GM21717 (cell line): ENCODE measurements around the gene PRXL2B.
"Not testable (repeated sequence)": the region's sequence is repeated elsewhere in the genome, so short reads cannot be mapped to it uniquely, and the experiment has no call there.

Source experiments
- ATAC-seq: cut with Tn5 transposase; IDR thresholded peaks from one replicate; pipeline ENCODE4 v1.9.1; 2021; ENCODE audit warnings: mild to moderate bottlenecking, moderate library complexity; ENCODE audit not compliant: unreplicated experiment

PRXL2B gene

DNA sequence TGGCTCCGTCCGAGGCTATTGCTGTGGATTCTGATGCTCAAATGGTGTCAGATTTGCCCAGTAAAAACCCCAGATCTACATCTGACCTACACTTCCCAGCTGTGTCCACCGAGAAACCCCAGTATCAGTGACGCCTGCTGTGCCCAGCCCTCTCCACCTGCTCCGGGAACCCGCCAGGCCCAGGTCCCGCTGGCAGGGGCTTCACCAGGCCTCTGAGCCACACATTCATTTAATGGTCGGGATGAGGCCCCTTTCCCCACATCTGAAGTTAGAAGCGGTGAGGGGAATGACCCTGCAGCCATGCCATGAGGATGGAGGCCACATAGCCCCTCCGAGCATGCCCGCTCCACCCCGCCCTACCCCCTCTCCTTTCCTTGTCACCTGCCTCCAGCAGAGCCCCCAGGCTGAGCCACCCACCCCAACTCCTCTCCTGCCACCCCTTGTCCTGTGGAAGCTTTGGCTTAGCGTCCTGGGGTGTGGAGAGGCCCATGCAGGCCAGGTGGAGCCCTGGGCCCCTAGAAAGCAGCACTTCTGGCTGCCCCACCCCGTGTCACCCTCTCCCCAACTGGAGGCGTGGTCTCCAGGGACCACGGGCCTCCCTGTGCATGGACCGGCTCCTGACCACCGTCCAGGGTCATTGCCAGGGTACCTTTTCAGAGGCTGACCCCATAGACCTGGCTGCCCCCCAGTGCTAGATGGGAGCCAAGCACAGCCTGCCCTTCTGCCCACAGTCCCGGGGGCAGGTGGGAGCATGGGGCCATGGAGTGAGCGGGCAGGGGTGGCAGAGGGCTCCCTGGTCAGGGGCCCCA, 22.4 kb upstream of the PRXL2B start:
- ATAC-seq = no peak

- no peak for ATAC-seq
Observed at GRCh38 chr1:2564815-2565374, 21.7 kb upstream of the PRXL2B start.

GRCh38 chr1:2566101-2567045, 20.2 kb upstream of the PRXL2B start:
- no peak for ATAC-seq

DNA sequence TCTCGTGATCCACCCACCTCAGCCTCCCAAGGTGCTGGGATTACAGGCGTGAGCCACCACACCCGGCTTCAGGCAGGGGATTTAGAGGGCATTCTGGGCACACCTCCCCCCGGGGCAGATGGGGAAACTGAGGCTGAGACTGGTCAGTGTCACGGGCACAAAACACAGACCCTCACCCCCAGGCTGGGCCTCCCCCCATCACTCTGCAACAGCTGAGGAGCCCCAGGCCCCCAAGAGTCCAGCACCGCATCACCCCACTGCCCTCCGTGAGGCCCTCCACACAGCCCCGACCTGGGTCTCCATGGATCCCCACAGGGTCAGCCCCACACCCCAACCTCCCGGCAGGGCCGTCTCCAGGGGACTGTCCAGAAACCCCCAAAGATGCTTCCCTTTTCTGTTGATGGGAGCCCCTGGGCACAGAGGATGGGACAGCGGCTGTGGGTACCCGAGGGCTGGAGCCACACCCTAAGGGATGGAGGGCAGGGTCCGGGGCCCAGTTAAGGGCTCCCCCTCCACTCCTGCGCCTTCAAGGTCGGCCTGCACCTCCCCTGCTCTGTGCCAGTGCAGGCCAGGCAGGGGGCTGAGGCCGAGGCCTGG, 19.4 kb upstream of the PRXL2B start:
- ATAC-seq = no peak

DNA sequence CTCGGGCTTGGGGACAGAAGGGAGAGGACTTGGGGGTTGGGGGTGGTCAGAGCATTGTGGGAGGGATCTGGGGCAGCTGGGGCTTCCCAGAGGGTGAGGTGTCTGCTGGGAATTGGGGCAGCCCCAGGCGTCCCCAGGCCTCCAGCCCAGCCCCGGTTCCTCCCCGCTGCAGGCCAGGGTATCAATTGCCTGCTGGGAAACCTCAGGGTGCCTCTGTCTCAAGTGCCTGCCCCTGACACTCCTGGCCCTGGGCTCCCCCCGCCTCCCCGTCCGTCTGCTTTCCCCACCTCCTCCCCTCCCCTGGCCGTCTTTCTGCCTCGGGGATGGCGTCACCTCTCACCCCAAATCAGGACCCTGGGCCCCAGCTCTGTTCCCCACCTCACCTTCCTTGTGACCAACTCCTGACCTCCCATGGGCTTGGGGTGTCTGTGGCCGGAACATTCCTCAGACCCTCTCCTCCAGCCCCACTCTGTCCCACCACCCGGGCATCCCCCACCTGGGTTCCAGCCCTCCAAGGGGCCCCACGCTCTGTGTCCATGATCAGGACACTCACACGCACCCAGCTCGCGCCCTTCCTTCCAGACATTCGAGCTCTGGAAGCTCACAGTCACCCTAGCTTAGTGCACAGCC, 18.3 kb upstream of the PRXL2B start:
- ATAC-seq = not testable (repeated sequence)

DNA sequence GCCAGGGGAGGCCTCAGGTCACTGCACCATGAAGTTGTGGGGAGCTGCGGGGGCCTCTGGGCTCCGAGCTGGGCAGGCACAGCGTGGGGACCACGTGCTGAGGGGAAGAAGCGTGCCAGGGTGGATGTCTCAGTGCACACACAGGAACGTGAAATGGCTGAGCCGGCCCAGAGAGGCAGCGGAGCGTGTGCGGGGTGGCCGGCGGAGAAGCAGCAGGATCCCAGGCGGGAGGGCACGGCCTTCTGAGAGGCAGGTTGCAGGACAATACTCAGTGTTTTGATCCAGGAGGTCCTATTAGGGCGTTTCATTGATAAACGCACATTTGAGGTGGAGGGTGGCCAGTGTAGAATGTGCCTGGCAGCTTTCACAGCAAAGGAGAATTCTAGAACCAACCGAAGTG, 17.5 kb upstream of the PRXL2B start:
- no peak for ATAC-seq

DNA sequence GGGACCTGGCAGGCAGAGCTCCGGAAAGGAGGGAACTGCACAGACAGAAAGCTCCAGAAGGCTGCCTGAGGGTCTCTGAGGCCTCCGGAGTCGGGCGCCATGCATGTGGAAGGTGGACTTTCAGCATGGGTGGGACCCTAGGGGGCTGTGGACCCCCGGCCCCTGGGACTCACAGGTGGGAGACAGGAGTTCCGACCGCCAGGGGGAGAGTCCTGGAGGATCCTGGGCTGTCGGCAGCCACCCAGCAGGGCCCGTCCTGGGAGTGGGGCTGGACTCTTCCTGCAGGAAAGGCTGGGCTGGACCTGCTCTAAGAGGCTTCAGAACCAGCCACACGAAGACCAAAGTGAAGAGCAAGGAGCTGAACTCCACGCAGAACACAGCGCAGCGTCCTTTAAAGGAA, 16.9 kb upstream of the PRXL2B start:
- not testable (repeated sequence) for ATAC-seq

DNA sequence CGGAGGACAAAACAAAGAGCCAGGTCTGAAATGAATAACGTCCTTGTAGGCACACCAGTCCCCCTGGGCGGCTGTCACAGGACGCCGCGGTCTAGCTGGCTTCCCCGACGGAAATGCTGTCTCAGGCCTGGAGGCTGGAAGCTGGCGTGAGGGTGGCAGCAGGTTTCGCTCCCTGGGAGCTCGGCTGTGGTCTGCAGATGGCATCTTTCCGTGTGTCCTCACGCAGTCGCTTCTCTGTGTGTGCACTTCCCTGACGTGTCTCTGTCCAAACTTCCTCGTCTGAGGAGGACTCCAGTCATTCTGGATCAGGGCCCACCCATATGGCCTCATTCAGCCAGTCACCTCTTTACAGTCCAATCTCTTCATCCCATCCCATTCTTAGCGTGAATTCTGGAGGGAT, 16.2 kb upstream of the PRXL2B start:
- no peak for ATAC-seq

GRCh38 chr1:2571348-2571747, 15.2 kb upstream of the PRXL2B start:
- no peak for ATAC-seq

GRCh38 chr1:2573250-2573920, 13.2 kb upstream of the PRXL2B start:
- no peak for ATAC-seq

DNA sequence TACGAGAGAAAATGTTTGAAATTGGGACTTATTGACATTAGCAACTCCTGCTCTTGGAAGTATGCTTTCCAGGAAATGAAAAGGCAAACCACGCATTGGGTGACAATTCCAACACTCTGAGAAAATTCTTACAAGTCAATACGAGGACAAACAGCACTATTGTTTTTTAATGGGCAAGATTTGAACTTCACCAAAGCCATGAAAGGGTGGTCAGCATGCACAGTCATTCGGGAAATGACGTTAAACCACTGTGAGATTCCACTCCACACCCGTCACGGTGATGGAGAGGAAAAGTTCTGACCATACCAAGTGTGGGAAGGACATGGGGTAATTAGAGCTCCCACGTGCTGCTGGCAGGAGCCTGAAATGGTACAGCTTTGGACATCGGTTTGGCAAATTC, 12.2 kb upstream of the PRXL2B start:
- ATAC-seq = no peak

DNA sequence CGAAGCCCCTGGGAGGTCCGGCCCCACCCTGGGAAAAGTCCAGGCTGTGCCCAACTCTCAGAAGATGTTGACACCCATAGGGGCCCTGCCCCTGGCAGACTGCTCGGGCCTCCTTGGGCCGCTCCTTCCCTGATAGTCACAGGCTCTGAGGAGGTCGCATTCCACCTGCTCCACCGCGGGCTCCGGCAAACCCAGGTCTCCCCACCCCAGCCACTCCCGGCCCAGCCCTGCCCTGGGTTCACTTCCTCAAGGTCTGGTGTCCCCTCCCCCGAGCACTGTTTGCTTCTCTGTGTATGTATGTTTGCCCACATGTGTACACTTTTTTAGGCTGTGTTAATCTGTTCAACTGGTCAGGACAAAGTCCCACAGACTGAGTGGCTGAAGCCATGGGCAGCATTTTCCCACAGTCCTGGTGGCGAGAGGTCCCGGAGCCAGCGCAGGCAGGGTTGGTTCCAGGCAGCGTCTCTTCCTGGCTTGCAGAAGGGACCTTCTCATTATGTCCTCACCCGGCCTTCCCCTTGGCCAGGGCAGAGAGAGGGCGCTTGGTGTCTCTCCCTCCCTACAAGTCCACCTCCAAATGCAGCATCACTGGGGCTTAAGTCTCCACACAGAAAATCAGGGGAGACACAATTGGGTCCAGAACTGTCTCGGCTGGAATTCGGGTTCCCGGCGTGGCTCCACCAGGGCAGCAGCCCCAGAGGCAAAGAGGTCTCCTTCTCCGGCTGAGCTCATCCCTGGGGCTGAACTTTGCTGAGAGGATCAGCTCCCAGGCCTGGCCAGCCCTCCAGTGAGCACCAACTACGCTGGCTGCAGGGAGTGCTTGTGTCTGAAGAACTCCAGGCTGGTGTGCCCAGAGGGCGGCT, 10.5 kb upstream of the PRXL2B start:
- ATAC-seq = no peak

GRCh38 chr1:2577565-2578075, 9.0 kb upstream of the PRXL2B start:
- peak; percentile 31 for ATAC-seq

DNA sequence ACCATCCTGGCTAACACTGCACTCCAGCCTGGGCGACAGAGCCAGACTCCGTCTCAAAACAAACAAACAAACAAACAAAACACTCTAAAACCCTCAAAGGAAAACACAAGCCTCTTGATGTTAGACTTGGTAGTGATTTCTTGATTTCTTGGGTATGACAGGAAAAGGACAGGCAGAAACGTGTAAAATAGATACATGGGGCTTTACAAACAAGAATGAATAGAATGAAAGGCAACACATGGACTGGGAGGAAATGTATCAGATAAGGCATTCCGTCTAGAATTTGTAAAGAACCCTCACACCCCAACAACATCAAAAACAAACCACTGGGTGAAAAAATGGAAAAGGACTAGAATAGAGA, 7.8 kb upstream of the PRXL2B start:
- ATAC-seq = no peak

DNA sequence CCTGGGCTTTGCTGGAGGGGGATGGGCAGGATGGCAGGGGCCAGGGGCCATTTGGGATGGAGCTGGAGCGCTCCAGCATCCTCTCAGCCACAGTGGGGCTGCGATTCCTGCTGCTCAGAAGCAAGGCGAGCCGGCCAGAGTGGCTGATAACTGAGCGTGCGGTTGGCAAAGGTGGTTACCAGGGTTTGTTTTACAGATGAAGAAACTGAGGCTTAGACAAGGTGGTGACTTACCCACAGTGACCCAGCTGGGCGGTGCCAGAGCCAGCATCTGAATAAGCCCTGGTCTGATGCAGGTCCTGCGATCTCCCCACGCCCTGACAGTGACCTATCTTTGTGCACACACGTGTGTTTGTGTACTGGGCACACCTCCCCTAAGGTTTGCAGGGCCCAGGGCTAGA, 5.9 kb upstream of the PRXL2B start:
- no peak for ATAC-seq

- ATAC-seq = no peak
Observed at GRCh38 chr1:2582391-2582790, 4.2 kb upstream of the PRXL2B start.

DNA sequence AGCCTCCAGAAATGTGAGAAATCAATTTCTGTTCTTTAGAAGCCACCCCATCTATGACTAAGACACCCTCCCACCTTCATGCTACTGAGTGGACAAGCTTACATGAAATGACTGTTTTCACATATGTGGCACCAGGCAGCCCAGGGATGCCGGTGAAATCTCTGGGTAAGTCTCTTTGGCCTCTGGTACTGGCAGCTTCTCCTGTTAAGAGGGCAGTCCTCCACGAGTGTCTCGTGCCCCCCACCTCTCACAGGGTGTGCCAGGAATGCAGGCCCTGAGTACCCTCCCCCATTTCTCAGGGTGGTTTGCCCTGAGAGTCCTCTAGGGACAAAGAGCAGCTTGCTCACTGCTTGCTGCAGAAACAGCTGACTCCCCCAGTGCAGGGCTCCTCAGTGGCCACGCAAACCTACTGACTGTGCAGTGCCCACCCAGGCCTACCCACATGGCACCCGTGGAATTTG, 3.2 kb upstream of the PRXL2B start:
- ATAC-seq = no peak

DNA sequence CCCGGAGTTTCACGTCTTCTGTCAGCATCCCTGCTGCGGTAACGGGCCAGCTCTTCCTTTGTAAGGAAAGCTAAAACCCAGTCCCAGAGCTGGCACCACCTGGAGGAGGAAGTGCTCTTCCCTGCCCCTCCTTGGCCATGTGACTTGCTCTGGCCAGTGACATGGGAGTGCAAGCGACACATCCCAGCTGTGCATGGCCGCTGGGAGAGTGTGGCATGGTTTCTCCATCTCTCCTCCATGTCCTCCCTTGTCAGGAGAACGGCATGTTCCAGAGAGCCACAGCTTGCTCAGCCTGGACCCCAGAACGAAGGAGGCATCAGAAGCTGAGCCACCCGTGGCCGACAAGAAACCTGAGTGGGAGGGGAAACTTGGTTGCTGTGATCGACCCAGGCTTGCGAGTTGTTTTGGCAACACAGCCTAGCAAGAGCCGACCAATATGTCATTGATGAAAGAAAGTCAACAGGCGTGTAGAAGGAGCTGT, 2.7 kb upstream of the PRXL2B start:
- no peak for ATAC-seq
